ENCODE results near the gene NFIC.

DNA sequence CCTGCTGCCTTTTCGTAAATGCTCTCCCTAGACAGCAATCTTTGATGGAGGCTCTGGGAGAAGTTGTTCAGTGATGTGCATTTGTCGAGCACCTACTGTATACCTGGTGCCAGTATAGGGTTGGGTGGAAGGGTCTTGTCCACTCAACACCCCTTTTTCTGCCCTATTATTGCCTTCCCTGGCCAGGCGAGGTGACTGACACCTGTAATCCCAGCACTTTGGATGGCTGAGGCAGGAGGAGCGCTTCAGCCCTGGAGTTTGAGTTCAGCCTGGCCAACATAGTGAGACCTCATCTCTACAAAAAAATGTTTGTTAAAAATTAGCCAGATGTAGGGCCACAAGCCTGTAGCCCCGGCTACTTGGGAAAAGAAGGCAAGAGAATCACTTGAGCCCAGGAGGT is 49.3 kb downstream of the NFIC start:
- TF ChIP-seq, protein P1, sequence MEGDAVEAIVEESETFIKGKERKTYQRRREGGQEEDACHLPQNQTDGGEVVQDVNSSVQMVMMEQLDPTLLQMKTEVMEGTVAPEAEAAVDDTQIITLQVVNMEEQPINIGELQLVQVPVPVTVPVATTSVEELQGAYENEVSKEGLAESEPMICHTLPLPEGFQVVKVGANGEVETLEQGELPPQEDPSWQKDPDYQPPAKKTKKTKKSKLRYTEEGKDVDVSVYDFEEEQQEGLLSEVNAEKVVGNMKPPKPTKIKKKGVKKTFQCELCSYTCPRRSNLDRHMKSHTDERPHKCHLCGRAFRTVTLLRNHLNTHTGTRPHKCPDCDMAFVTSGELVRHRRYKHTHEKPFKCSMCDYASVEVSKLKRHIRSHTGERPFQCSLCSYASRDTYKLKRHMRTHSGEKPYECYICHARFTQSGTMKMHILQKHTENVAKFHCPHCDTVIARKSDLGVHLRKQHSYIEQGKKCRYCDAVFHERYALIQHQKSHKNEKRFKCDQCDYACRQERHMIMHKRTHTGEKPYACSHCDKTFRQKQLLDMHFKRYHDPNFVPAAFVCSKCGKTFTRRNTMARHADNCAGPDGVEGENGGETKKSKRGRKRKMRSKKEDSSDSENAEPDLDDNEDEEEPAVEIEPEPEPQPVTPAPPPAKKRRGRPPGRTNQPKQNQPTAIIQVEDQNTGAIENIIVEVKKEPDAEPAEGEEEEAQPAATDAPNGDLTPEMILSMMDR (IDR thresholded peaks at IDR 0.05; ENCODE audit: low read length) = no peak
- no peak for TF ChIP-seq EZH2phosphoT487 (IDR thresholded peaks at IDR 0.05; ENCODE audit: low read length)

Measured in MM.1S (cell line).